Fibroblast of lung (primary cell): ENCODE measurements around the gene LAMA5.

Experiments used
- EZH2 ChIP-seq: IDR thresholded peaks from 2 replicates; pipeline ENCODE4 v1.5.1; 2012; ENCODE audit warnings: low read length, control low read depth, mild to moderate bottlenecking; ENCODE audit errors: missing control alignments
- TF ChIP-seq, protein P1 (sequence below), 2 donors: IDR thresholded peaks in 1 of 2; conservative IDR thresholded peaks in 1 of 2; 1 replicate in 1 of 2; 2 replicates in 1 of 2; pipeline ENCODE4 v1.5.1; 2011 to 2012; ENCODE audit warnings: low read length in 2 of 2, control low read depth in 1 of 2, inconsistent platforms in 1 of 2, low read depth in 1 of 2, mild to moderate bottlenecking in 1 of 2

GRCh38 chr20:62362590-62362940 lies 4.5 kb downstream of the LAMA5 start:
- TF ChIP-seq, protein P1, sequence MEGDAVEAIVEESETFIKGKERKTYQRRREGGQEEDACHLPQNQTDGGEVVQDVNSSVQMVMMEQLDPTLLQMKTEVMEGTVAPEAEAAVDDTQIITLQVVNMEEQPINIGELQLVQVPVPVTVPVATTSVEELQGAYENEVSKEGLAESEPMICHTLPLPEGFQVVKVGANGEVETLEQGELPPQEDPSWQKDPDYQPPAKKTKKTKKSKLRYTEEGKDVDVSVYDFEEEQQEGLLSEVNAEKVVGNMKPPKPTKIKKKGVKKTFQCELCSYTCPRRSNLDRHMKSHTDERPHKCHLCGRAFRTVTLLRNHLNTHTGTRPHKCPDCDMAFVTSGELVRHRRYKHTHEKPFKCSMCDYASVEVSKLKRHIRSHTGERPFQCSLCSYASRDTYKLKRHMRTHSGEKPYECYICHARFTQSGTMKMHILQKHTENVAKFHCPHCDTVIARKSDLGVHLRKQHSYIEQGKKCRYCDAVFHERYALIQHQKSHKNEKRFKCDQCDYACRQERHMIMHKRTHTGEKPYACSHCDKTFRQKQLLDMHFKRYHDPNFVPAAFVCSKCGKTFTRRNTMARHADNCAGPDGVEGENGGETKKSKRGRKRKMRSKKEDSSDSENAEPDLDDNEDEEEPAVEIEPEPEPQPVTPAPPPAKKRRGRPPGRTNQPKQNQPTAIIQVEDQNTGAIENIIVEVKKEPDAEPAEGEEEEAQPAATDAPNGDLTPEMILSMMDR (conservative IDR thresholded peaks at IDR 0.05 in 1 of 2, IDR thresholded peaks at IDR 0.05 in 1 of 2; ENCODE audit: low read depth in 1 of 2, low read length in 2 of 2), result no peak
- no peak for TF ChIP-seq EZH2
